GM12865 (cell line): ENCODE measurements around the gene BID.
"Not testable (repeated sequence)": the region's sequence is repeated elsewhere in the genome, so short reads cannot be mapped to it uniquely, and the experiment has no call there.

Experiments used
- DNase-seq: peaks from one replicate; pipeline ENCODE4 v3.0.0; 2010; ENCODE audit warnings: low read depth
- H3K4me3 ChIP-seq: 2 replicates; pipeline ENCODE4 v1.5.1; 2011; ENCODE audit warnings: mild to moderate bottlenecking, low read depth, low read length, control low read depth
- TF ChIP-seq, protein P1 (sequence below): IDR thresholded peaks from 2 replicates; pipeline ENCODE4 v1.5.1; 2011; ENCODE audit warnings: low read length, control low read depth, low read depth, inconsistent platforms; ENCODE audit not compliant: insufficient read depth; ENCODE audit errors: missing control alignments

Gene BID

DNA sequence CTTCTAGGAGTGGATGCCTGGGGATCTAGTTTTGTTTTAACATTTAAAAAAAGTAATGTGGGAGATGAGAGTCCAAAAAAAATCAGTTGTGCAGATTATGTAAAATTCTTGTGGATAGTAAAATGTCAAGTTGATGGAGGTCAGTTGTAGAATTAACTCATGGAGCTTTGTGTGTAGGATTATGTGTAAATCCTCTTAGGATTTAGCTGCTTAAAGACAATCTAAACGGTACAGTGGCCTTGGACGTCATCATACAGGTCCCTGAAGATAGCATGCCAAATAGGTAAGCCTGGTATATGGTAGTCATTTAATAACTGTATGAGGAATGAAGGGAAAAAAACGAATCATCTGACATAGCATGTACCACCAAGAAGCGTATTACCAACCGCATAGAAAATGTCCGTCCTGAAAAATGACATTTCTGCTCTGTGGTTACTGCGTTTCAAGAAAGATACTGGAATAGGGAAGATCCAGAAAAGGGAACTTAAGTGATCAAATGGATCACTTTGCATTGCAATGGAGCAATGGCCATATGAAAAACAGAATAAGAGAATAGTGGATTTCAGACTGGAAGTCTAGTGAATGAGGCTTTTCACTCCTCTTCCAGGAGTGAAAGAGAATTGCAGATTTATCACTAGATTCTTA is 74.5 kb downstream of the BID start:
- TF ChIP-seq, protein P1, sequence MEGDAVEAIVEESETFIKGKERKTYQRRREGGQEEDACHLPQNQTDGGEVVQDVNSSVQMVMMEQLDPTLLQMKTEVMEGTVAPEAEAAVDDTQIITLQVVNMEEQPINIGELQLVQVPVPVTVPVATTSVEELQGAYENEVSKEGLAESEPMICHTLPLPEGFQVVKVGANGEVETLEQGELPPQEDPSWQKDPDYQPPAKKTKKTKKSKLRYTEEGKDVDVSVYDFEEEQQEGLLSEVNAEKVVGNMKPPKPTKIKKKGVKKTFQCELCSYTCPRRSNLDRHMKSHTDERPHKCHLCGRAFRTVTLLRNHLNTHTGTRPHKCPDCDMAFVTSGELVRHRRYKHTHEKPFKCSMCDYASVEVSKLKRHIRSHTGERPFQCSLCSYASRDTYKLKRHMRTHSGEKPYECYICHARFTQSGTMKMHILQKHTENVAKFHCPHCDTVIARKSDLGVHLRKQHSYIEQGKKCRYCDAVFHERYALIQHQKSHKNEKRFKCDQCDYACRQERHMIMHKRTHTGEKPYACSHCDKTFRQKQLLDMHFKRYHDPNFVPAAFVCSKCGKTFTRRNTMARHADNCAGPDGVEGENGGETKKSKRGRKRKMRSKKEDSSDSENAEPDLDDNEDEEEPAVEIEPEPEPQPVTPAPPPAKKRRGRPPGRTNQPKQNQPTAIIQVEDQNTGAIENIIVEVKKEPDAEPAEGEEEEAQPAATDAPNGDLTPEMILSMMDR = no peak
- DNase-seq = no peak

DNA sequence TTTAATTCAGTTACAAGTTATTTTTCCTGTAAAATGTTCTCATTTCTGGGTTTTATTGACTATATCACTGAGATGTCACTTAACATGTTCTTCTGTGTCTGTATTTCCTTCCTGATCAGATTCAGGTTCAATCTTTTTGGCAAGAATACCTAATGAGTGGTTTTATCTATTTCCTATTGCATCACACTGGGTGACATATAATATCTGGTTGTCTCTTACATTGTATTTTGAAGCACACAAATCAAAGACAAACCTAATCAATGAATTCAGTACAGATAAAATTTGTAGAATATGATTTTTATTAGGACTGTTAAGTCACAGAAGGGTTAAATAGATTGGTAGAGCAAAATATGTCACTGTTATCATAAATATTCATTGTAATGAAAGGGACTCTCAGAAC is 75.3 kb downstream of the BID start:
- TF ChIP-seq, protein P1 = no peak
- no peak overlapping the region for H3K4me3 ChIP-seq
- DNase-seq = no peak

More for the DNA sequence above, 74.5 kb downstream of the BID start:
- H3K4me3 ChIP-seq = no peak overlapping the region

DNA sequence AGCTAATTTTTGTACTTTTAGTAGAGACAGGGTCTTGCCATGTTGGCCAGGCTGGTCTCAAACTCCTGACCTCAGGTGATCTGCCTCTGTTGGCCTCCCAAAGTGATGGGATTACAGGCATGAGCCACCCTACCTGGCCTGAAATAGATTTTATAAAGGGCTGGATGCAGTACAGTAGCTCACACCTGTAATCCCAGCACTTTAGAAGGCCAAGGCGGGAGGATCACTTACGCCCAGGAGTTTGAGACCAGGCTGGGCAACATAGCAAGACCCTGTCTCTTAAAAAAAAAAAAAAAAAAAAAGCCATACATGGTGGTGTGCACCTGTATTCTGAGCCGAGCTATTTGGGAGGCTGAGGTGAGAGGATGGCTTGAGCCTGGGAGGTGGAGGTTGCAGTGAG is 76.0 kb downstream of the BID start:
- DNase-seq, H3K4me3 ChIP-seq: not testable (repeated sequence)

DNA sequence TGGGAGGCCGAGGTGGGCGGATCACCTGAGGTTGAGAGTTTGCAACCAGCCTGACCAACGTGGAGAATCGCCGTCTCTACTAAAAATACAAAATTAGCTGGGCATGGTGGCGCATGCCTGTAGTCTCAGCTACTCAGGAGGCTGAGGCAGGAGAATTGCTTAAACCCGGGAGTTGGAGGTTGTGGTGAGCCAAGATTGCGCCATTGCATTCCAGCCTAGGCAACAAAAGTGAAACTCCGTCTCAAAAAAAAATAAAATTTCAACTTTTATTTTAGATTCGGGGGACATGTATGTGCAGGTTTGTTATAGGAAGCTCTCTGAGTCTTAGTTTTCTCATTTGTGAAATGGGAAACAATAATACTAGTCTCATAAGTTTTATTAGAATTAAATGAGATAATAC is 77.1 kb downstream of the BID start:
- DNase-seq = not testable (repeated sequence)

DNA sequence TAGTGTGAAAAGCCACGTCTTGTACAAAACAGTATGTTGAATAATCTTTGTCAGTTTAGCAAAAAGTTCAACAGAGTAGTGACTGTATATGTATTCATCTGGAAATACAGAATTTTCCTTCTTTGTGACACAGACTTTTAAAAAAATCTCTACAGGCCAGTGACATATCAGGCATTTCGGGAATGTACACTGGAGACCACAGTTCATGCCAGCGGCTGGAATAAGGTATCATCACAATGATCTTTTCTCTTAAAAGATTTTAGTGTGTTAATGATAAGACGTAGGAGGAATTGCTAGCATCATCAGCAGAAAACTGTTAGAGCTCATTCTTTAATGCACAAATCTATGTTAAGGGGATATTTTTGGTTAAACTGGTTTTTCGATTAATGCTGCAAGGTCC is 78.3 kb downstream of the BID start:
- TF ChIP-seq, protein P1 = no peak
- H3K4me3 ChIP-seq = no peak overlapping the region
- DNase-seq = no peak

More for the DNA sequence above, 77.1 kb downstream of the BID start:
- H3K4me3 ChIP-seq = not testable (repeated sequence)

DNA sequence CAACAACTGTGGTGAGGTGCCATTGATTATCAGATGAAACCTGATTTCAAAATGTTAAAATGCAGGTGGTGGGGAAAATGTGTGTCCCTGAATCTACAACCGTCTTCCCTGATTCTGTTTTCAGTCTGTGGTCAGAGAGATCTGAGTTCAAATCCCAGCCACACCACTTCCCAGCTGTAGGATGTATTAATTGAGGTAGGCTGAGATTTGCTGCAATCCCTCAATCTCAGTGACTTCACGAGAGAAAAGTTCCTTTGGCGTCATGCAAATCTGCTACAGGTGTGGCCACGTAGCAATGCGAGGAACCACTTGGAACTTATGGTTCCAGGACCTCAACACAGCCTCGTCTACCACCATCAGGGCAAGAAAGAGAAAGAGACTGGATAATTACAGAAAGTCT is 79.5 kb downstream of the BID start:
- no peak for DNase-seq
- H3K4me3 ChIP-seq = no peak overlapping the region
- TF ChIP-seq, protein P1 = no peak

DNA sequence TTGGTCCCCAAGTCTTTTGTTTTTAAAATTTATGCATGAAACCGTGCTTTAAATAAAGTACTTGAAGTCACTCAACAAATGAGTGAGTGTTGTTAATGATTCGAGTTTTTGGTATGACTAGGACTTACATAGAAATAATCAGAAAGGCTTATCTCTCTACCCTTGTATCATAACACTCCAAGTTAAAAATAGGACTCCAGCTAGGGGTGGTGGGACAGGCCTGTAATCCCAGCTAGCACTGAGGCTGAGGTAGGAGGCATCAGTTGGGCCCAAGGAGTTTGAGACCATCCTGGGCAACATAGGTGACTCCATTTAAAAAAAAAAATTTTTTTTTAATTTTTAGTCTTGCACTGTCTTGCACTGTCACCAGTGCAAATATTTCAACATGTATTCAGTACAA is 80.1 kb downstream of the BID start:
- no peak for DNase-seq
- TF ChIP-seq, protein P1 = no peak
- no peak overlapping the region for H3K4me3 ChIP-seq

DNA sequence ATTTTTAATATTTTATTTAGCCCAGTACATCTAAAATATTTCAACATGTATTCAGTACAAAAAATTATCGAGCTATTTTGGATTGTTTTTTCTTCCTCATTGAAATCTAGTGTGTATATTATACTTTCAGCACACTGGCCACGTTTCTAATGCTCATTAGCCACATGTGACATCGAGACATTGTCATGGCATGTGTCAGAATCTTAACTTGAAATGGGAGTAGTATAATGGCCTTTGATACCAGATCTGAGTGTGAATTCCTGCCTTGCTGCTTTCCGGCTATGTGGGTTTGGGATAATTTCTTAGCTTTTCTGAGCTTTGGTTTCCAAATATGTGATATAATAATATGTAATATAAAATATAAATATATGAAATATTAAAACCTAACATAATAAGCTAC is 81.4 kb downstream of the BID start:
- TF ChIP-seq, protein P1 = no peak
- no peak overlapping the region for H3K4me3 ChIP-seq
- no peak for DNase-seq
